HG03066 (cell line): ENCODE results near the gene PPFIA3.

ENCODE experiments used
- ATAC-seq: cut with Tn5 transposase; IDR thresholded peaks from one replicate; pipeline ENCODE4 v1.9.1; 2021; ENCODE audit warnings: low read depth; ENCODE audit not compliant: unreplicated experiment

The PPFIA3 gene

GRCh38 chr19:49148044-49148682, 28.8 kb downstream of the PPFIA3 start:
- ATAC-seq: no peak

GRCh38 chr19:49148784-49149651, 29.7 kb downstream of the PPFIA3 start:
- ATAC-seq: no peak

- no peak for ATAC-seq
Observed at GRCh38 chr19:49149652-49150105, 30.3 kb downstream of the PPFIA3 start.

- no peak for ATAC-seq
Observed at GRCh38 chr19:49150106-49150943, 31.0 kb downstream of the PPFIA3 start.

GRCh38 chr19:49150944-49151243, 31.6 kb downstream of the PPFIA3 start:
- ATAC-seq: no peak

- ATAC-seq: no peak
Observed at GRCh38 chr19:49151267-49152118, 32.1 kb downstream of the PPFIA3 start.

- no peak for ATAC-seq
Observed at GRCh38 chr19:49152119-49152550, 32.8 kb downstream of the PPFIA3 start.

GRCh38 chr19:49153167-49153809, 33.9 kb downstream of the PPFIA3 start:
- ATAC-seq: no peak

GRCh38 chr19:49154279-49154678, 34.9 kb downstream of the PPFIA3 start:
- ATAC-seq: no peak

GRCh38 chr19:49155005-49155819, 35.9 kb downstream of the PPFIA3 start, which contains the start of gene HRC:
TSS of gene HRC (minus strand) at chr19:49155396. CDS start at chr19:49155237, 159 bp downstream.
- no peak for ATAC-seq

- no peak for ATAC-seq
Observed at GRCh38 chr19:49155820-49156346, 36.5 kb downstream of the PPFIA3 start.

- ATAC-seq: no peak
Observed at GRCh38 chr19:49157445-49158224, 38.3 kb downstream of the PPFIA3 start, which contains the start of gene TRPM4. TSS of gene TRPM4 (plus strand) at chr19:49157792. CDS start at chr19:49157867, 75 bp downstream.

- no peak for ATAC-seq
Observed at GRCh38 chr19:49160450-49161189, 41.3 kb downstream of the PPFIA3 start.

GRCh38 chr19:49161987-49162386, 42.6 kb downstream of the PPFIA3 start:
- ATAC-seq: no peak

- ATAC-seq: no peak
Observed at GRCh38 chr19:49165111-49165750, 45.9 kb downstream of the PPFIA3 start.

- no peak for ATAC-seq
Observed at GRCh38 chr19:49165865-49166301, 46.5 kb downstream of the PPFIA3 start.
